GM21515 (cell line): ENCODE measurements around the gene RALGAPB.
"Not testable (repeated sequence)": the region's sequence is repeated elsewhere in the genome, so short reads cannot be mapped to it uniquely, and the experiment has no call there.

Source experiments
- ATAC-seq: cut with Tn5 transposase; IDR thresholded peaks from one replicate; pipeline ENCODE4 v1.9.1; 2021; ENCODE audit not compliant: unreplicated experiment

RALGAPB gene

GRCh38 chr20:38446441-38447209 is 26.0 kb upstream of the RALGAPB start:
- peak; percentile 84 for ATAC-seq

DNA sequence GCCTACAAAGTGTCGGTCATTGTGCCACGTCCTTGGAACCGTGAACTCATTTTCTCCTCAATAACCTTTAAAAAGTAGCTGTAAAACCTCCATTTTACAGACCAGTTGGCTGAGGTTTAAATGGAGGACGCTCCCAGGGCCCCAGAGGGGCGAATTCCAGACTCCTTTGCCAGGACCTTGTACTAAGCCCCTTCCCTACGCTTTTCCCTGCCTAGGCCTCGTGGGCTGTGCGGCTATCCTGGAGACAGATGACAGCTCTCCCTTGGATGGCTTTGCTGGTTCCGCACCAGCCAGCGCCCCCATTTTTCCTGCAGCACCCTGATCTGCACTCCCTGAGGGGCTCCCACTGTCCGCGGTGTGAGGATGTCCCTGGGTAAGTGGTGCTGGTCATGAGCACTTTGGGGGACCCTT is 25.4 kb upstream of the RALGAPB start:
- no peak for ATAC-seq

DNA sequence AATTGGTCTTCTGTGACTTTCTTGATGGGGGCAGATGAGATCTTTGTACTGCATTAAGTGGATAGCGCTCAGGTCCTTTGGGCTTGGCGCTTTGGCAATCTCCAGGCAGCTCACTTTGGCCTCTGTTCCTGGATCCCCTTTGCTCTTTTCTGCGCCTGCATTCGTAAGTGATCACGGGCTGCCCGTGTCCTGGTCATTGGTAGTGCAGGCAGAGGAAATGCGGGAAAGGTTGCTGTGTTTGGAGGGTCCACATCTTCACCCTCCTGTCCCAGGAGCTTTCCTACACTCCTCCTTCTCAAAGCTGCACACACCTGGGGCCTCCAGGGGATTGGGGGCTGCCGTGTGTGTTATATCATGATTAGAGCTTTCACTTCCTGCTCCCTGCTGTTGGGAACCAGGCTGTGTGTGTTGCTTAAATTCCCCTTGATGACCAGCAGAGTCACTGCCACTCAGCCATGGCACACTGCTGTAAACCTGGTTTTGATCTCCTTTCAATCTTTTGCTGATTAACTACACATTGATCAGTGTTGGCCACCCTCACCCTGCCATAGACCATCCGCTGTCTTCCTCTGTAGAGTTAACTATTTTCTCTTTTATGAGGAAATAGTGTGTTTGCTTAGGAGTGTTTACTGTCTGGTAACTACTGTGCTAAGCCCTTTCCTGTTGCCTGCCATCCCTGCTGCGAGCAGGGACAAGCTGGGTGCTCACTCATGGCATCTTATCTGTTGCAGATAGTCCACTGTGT is 24.5 kb upstream of the RALGAPB start:
- ATAC-seq, result no peak

DNA sequence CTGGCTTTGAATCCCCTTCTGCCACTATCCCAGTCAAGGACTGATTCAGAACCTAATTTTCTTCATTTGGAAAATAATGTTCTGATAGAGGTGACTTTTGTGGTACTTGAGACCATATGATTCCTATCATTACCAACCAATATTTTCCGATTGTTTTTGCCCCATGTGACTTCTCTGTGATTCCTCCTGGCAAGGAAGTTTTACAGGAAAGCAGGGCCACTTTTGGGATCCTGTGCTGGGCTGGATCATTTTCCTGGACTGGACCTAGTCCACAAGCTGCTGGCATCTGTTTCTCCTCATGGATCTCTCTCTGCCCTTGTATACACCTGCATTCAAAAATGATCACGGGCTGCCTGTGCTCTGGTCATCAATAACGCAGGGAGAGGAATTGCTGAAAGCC is 23.6 kb upstream of the RALGAPB start:
- ATAC-seq, result no peak

- ATAC-seq, result no peak
Measured at GRCh38 chr20:38450412-38450975, 22.1 kb upstream of the RALGAPB start.

- no peak for ATAC-seq
Measured at GRCh38 chr20:38452880-38453624, 19.6 kb upstream of the RALGAPB start.

- peak; percentile 69 for ATAC-seq
Measured at GRCh38 chr20:38453941-38454340, 18.7 kb upstream of the RALGAPB start.

- ATAC-seq, result no peak
Measured at GRCh38 chr20:38454556-38455473, 17.8 kb upstream of the RALGAPB start.

GRCh38 chr20:38458314-38458713 is 14.3 kb upstream of the RALGAPB start:
- ATAC-seq, result no peak

DNA sequence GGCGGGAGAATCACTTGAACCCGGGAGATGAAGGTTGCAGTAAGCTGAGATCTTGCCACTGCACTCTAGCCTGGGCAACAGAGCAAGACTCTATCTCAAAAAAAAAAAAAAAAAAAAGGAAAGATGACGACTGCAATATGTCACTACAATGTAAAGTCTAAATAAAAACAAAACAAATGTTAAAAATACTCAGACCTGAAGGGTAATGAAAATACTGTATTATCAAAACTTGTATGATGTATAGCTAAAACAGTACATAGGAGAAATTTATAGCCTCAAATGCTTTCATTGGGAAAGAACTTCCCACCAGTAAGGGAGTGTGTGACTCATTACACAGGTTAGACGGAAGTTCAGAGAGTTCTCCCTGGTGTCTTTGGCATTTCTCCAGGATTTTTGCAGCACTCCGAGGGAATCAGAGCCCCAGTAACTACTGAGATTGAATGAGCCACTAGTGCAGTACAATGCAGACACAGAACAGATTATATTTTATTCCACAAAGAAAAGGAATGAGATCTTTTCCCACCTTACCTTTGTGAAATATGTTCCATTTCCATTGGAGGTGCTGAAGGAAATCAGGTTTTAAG is 12.5 kb upstream of the RALGAPB start:
- no peak for ATAC-seq

DNA sequence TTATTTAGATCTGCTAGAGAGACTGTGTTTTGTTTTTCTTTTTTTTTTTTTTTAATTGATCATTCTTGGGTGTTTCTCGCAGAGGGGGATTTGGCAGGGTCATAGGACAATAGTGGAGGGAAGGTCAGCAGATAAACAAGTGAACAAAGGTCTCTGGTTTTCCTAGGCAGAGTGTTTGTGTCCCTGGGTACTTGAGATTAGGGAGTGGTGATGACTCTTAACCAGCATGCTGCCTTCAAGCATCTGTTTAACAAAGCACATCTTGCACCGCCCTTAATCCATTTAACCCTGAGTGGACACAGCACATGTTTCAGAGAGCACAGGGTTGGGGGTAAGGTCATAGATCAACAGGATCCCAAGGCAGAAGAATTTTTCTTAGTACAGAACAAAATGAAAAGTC is 12.0 kb upstream of the RALGAPB start:
- ATAC-seq, result not testable (repeated sequence)

DNA sequence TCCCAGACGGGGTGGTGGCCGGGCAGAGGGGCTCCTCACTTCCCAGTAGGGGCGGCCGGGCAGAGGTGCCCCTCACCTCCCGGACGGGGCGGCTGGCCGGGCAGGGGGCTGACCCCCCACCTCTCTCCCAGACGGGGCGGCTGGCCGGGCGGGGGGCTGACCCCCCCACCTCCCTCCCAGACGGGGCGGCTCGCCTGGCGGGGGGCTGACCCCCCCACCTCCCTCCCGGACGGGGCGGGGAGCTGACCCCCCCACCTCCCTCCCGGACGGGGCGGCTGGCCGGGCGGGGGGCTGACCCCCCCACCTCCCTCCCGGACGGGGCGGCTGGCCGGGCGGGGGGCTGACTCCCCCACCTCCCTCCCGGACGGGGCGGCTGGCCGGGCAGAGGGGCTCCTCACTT is 11.5 kb upstream of the RALGAPB start:
- ATAC-seq, result not testable (repeated sequence)

GRCh38 chr20:38461569-38461968 is 11.1 kb upstream of the RALGAPB start:
- not testable (repeated sequence) for ATAC-seq

GRCh38 chr20:38466171-38466570 is 6.5 kb upstream of the RALGAPB start:
- no peak for ATAC-seq

DNA sequence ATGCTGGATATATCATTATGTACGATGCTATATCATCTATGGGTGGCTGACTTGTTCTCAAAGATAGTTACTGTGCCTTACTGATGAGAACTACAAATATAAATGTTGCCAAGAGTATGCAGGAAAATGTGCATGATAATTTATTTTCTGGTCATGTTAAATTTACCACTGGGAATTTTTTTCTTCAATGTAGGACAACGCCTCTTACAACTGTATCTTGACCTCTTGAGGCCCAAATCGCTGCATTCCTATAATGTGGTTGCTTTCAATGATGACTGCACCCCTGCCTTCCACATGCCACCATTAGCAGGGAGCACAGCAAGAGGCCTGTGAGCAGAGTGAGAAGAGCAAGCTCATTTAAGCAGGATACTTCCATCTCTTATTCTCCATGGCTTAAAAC is 5.7 kb upstream of the RALGAPB start:
- no peak for ATAC-seq

DNA sequence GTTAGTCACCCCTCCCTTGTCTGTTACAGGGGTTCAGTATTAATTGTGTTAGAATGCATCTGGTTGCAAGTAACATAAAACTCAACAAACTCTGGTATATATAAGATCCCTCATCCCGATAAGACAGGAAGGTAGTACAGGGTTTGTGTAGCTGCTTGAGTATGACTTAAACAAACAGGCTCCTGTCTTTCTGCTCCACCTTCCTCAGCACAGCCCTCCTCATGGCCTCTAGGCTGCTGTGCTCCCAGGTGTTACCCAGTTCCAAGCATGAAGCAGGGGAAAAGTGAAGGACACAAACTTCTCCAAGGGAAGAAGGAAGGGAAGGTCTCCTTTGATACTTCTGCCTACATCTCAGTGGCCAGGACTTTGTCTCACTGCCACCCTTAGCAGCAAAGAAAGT is 1.4 kb upstream of the RALGAPB start:
- no peak for ATAC-seq

DNA sequence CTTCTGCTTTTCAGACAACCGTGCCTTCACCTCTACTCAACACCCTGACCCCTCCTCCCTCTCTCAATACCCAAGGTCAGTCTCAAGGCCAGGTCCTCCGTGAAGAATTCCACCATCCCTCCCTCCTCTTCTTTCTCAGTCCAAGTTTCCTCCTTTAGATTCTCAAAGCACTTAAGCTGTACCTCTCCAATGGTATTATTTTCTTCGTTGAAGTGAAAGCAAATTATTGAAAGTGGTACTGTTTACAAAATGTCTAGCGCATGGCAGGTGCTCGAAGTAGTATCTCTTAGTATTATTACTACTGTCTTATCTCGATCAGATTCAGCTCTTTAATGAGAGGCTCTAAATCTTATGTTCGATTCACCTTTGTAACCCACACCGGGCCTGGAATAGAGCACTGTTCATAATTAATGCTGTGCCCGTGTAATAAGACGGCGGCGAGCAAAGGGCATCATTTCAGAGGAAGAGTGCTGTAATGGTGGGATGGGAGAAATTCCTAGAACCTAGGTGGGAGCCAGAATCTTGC is 593 bp upstream of the RALGAPB start:
- no peak for ATAC-seq

- no peak for ATAC-seq
Measured at GRCh38 chr20:38473367-38473795, 738 bp downstream of the RALGAPB start.

DNA sequence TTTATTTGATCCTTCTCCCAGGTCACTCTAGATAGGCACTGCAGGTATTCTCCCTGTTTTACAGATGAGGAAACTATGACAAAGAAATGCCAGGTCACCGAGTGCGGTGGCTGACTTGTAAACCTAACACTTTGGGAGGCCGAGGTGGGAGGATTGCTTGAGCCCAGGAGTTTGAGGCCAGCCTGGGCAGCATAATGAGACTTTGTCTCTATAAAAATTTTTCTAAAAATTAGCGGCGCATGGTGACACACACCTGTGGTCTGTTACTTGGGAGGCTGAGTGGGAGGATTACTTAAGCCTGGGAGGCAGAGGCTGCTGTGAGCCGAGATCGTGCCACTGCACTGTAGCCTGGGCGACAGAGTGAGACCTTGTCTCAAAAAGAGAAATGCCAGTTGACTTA is 5.1 kb downstream of the RALGAPB start:
- no peak for ATAC-seq

DNA sequence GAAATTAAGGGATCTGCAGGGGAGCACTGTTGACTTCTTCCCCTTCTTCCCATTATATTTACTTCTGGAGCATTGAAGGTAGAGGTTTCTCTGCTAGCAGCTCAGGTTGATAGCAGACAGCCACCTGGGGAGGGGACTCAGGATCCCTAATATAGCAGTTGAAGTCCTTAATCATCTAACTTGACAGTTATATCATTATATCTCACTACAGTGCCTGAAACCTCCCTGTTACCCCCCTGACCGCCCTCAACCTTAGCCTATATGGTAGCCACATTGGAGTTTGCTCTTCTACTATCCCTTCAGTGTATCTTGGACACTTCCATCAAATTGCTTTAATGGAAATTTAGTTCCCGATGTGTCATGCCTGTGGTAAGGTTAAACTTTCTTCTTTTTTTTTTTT is 7.0 kb downstream of the RALGAPB start:
- ATAC-seq, result no peak
